GM23338 (cell line): ENCODE results near the gene SLC2A14. TPM values are rescaled to one million over a fixed set of nuclear protein-coding genes. Genes with fewer than 3 reads are reported as not detected.
"Not testable (repeated sequence)": the region's sequence is repeated elsewhere in the genome, so short reads cannot be mapped to it uniquely, and the experiment has no call there.

Experiments used
- ATAC-seq: fragments of 200-7000 bp; cut with Tn5 transposase; 3 replicates; pipeline ENCODE4 v1.9.1; 2020
- DNase-seq: peaks from one replicate; pipeline ENCODE4 v3.0.0-alpha.2; 2015; ENCODE audit warnings: low spot score
- H2AFZ ChIP-seq: fragments of 200-600 bp; sonication (generic); 2 replicates; pipeline ENCODE4 v1.8.0; 2016; ENCODE audit warnings: antibody characterized with exemption, mild to moderate bottlenecking, moderate library complexity
- H3F3A ChIP-seq: fragments of 200-600 bp; sonication (generic); replicated peaks from 2 replicates; pipeline ENCODE4 v1.8.0; 2017; ENCODE audit warnings: antibody characterized with exemption, mixed run types, low read depth
- H3K27ac ChIP-seq: fragments of 200-600 bp; sonication (generic); 2 replicates; pipeline ENCODE4 v1.6.1; 2016; ENCODE audit warnings: low read depth
- H3K27me3 ChIP-seq: fragments of 200-600 bp; sonication (generic); 2 replicates; pipeline ENCODE4 v1.8.0; 2016; ENCODE audit warnings: mild to moderate bottlenecking, mixed run types, moderate library complexity; ENCODE audit not compliant: insufficient read depth
- H3K36me3 ChIP-seq: fragments of 200-600 bp; sonication (generic); 2 replicates; pipeline ENCODE4 v1.8.0; 2016; ENCODE audit warnings: mild to moderate bottlenecking; ENCODE audit not compliant: insufficient read depth
- H3K4me1 ChIP-seq: fragments of 200-600 bp; sonication (generic); 2 replicates; pipeline ENCODE4 v1.8.0; 2016; ENCODE audit warnings: mild to moderate bottlenecking, moderate library complexity; ENCODE audit not compliant: insufficient read depth
- H3K4me2 ChIP-seq: fragments of 200-600 bp; sonication (generic); 2 replicates; pipeline ENCODE4 v1.7.1; 2017; ENCODE audit warnings: mixed run types
- H3K4me3 ChIP-seq: fragments of 200-600 bp; sonication (generic); 2 replicates; pipeline ENCODE4 v1.6.1; 2016; ENCODE audit warnings: mixed run types
- H3K79me2 ChIP-seq: fragments of 200-600 bp; sonication (generic); replicated peaks from 2 replicates; pipeline ENCODE4 v1.8.0; 2017; ENCODE audit warnings: mild to moderate bottlenecking; ENCODE audit not compliant: insufficient read depth
- H3K9me2 ChIP-seq: fragments of 200-600 bp; sonication (generic); 2 replicates; pipeline ENCODE4 v1.8.0; 2017; ENCODE audit not compliant: insufficient read depth
- H4K20me1 ChIP-seq: fragments of 200-600 bp; sonication (generic); replicated peaks from 2 replicates; pipeline ENCODE4 v1.8.0; 2017; ENCODE audit warnings: mild to moderate bottlenecking; ENCODE audit not compliant: insufficient read depth
- H3K27ac Mint-ChIP-seq: 2 replicates; pipeline ENCODE4 v1.8.0; 2020; ENCODE audit warnings: inconsistent platforms, mild to moderate bottlenecking, moderate library complexity, mixed read lengths
- H3K27me3 Mint-ChIP-seq: 3 replicates; pipeline ENCODE4 v1.8.0; 2022; ENCODE audit warnings: low read depth, mild to moderate bottlenecking, moderate library complexity, mixed read lengths, inconsistent platforms; ENCODE audit not compliant: insufficient read depth, poor library complexity
- H3K36me3 Mint-ChIP-seq: 3 replicates; pipeline ENCODE4 v1.8.0; 2021; ENCODE audit warnings: low read depth, mild to moderate bottlenecking, inconsistent platforms, moderate library complexity, mixed read lengths
- H3K4me1 Mint-ChIP-seq: 3 replicates; pipeline ENCODE4 v1.8.0; 2020; ENCODE audit warnings: mild to moderate bottlenecking, inconsistent platforms, mixed read lengths
- H3K4me3 Mint-ChIP-seq: 3 replicates; pipeline ENCODE4 v1.8.0; 2021; ENCODE audit warnings: moderate library complexity, mild to moderate bottlenecking, inconsistent platforms, mixed read lengths
- H3K9me3 Mint-ChIP-seq: 3 replicates; pipeline ENCODE4 v1.8.0; 2020; ENCODE audit warnings: moderate library complexity, mild to moderate bottlenecking, inconsistent platforms, mixed read lengths
- CTCF ChIP-seq, 2 experiments: fragments of 200-600 bp in 1 of 2; sonication (generic) in 1 of 2; conservative IDR thresholded peaks; 2 replicates each; pipeline versions ENCODE4 v1.5.1 to v1.6.1; 2016 to 2017; ENCODE audit warnings: antibody characterized with exemption in 2 of 2, low read depth in 2 of 2, mild to moderate bottlenecking in 2 of 2, moderate library complexity in 1 of 2
- EZH2 ChIP-seq: fragments of 200-600 bp; sonication (generic); IDR thresholded peaks from one replicate; pipeline ENCODE4 v1.8.0; 2017; ENCODE audit warnings: antibody characterized with exemption, mild to moderate bottlenecking, low read depth; ENCODE audit not compliant: unreplicated experiment
- JUNB ChIP-seq: IDR thresholded peaks from one replicate; pipeline ENCODE4 v1.6.1; 2016; ENCODE audit warnings: antibody characterized with exemption; ENCODE audit not compliant: unreplicated experiment
- POLR2AphosphoS5 ChIP-seq: IDR thresholded peaks from 2 replicates; pipeline ENCODE4 v1.6.1; 2016; ENCODE audit warnings: antibody characterized with exemption, low read depth
- ZNF114 ChIP-seq: fragments of 250-450 bp; sonication (Bioruptor Pico); IDR thresholded peaks from 2 replicates; pipeline ENCODE4 v1.5.0; 2020; ENCODE audit warnings: mild to moderate bottlenecking, moderate library complexity
- ZNF331 ChIP-seq: fragments of 250-450 bp; sonication (Bioruptor Pico); IDR thresholded peaks from 2 replicates; pipeline ENCODE4 v1.5.0; 2020; ENCODE audit warnings: low read depth, mild to moderate bottlenecking, moderate library complexity
- ZNF462 ChIP-seq: fragments of 250-450 bp; sonication (Bioruptor Pico); IDR thresholded peaks from 2 replicates; pipeline ENCODE4 v1.5.0; 2020; ENCODE audit warnings: mild to moderate bottlenecking, moderate library complexity
- polyA plus RNA-seq: library from polyadenylated mRNA; unstranded; fragments of >200 nt; fragmentation: Nextera tagmentation; extraction: Ambion mirVana; gene quantifications from 2 replicates; pipeline ENCODE4 v1.2.1, GENCODE V29; 2016
- total RNA-seq: library from RNA; depleted of rRNA; stranded (reverse); fragments of >200 nt; shearing (Covaris generic); gene quantifications from 2 replicates; pipeline ENCODE4 v1.2.3, GENCODE V29; 2014

Gene SLC2A14
- total and polyA plus RNA-seq, 2 experiments from 2014 or later, result 6.8 to 31.5 TPM

GRCh38 chr12:7806863-7807487, 65.7 kb downstream of the SLC2A14 start:
- H3K9me2 ChIP-seq, result no peaks in the 10 kb centered on the region
- H3K4me3 ChIP-seq, result no peak overlapping the region
- peaks cover 11% of the 10 kb centered on the region for H3K4me1 Mint-ChIP-seq
- H3K4me1 ChIP-seq, result peaks cover 4% of the 10 kb centered on the region; the same call in 1 of the 2 replicates
- H2AFZ ChIP-seq, result no peak overlapping the region
- no peaks in the 10 kb centered on the region for H3K79me2 ChIP-seq
- no peak overlapping the region for H3K4me3 Mint-ChIP-seq
- no peak overlapping the region; the same call in 1 of the 2 replicates for H3K27ac Mint-ChIP-seq
- no peak overlapping the region for H3K4me2 ChIP-seq
- DNase-seq, result peak; percentile 90
- 0 out of 2 replicates have a peak, but pooled peaks cover 5% of the 10 kb centered on the region for H3K36me3 ChIP-seq
- H3K27ac ChIP-seq, result no peak overlapping the region
- peaks cover 3% of the 10 kb centered on the region for H3K27me3 Mint-ChIP-seq
- no peaks in the 10 kb centered on the region for H3K27me3 ChIP-seq
- no peaks in the 10 kb centered on the region for H4K20me1 ChIP-seq
- no peaks in the 10 kb centered on the region for H3K9me3 Mint-ChIP-seq
- ATAC-seq, result peak; percentile 95
- H3K36me3 Mint-ChIP-seq, result peaks cover 20% of the 10 kb centered on the region
- TF ChIP-seq ZNF331 (CRISPR knock-in tag) (no peak), ZNF114 (CRISPR knock-in tag) (no peak), POLR2AphosphoS5 (no peak), EZH2 (no peak), CTCF (conservative IDR thresholded peaks at IDR 0.05; ENCODE audit: low read depth in 2 of 2) (peak; percentile 97 to 100), JUNB (no peak), ZNF462 (CRISPR knock-in tag) (no peak)
- H3F3A ChIP-seq, result peaks cover 3% of the 10 kb centered on the region; the same call in 1 of the 2 replicates

- Mint-ChIP-seq H3K4me1 (peaks cover 11% of the 10 kb centered on the region), H3K36me3 (peaks cover 25% of the 10 kb centered on the region), H3K27ac (peak overlapping the region; percentile 66; the same call in 1 of the 2 replicates)
- not testable (repeated sequence) for H3F3A ChIP-seq, H2AFZ ChIP-seq, H3K4me3 ChIP-seq, H3K9me2 ChIP-seq, H3K4me1 ChIP-seq, H3K27me3 Mint-ChIP-seq, H3K27me3 ChIP-seq, ATAC-seq, DNase-seq, H3K9me3 Mint-ChIP-seq, H3K4me2 ChIP-seq, H3K36me3 ChIP-seq, H3K79me2 ChIP-seq, H4K20me1 ChIP-seq, H3K4me3 Mint-ChIP-seq
- H3K27ac ChIP-seq, result peak overlapping the region; percentile 76
These were observed 66.4 kb downstream of the SLC2A14 start for GRCh38 chr12:7806319-7806718.
